Stimulated activated CD8-positive, alpha-beta memory T cell treated with anti-CD3 and anti-CD28 coated beads, Interleukin-15, amount 100 ng/mL, for 48 hours (primary cell): ENCODE measurements around the gene CREB5.
"Not testable (repeated sequence)": the region's sequence is repeated elsewhere in the genome, so short reads cannot be mapped to it uniquely, and the experiment has no call there.

Experiments used
- DNase-seq, 2 donors: peaks; one replicate each; pipeline ENCODE4 v3.0.0-alpha.2; 2020; ENCODE audit warnings: low read depth in 2 of 2

CREB5 gene

GRCh38 chr7:28576656-28577055 is 164.3 kb downstream of the CREB5 start:
- no peak for DNase-seq

GRCh38 chr7:28579571-28579970 is 167.3 kb downstream of the CREB5 start:
- no peak for DNase-seq

- no peak for DNase-seq
Observed at GRCh38 chr7:28580665-28581064, 168.3 kb downstream of the CREB5 start.

GRCh38 chr7:28581351-28581750 is 169.0 kb downstream of the CREB5 start:
- no peak for DNase-seq

GRCh38 chr7:28582226-28582625 is 169.9 kb downstream of the CREB5 start:
- no peak for DNase-seq

GRCh38 chr7:28584235-28584634 is 171.9 kb downstream of the CREB5 start:
- DNase-seq = no peak

- DNase-seq = no peak
Observed at GRCh38 chr7:28586736-28587135, 174.4 kb downstream of the CREB5 start.

GRCh38 chr7:28587211-28587610 is 174.9 kb downstream of the CREB5 start:
- no peak for DNase-seq

GRCh38 chr7:28588602-28589001 is 176.3 kb downstream of the CREB5 start:
- DNase-seq = no peak

- DNase-seq = no peak
Observed at GRCh38 chr7:28591041-28591674, 178.8 kb downstream of the CREB5 start.

- DNase-seq = no peak
Observed at GRCh38 chr7:28591725-28592349, 179.5 kb downstream of the CREB5 start.

- no peak for DNase-seq
Observed at GRCh38 chr7:28592861-28593260, 180.5 kb downstream of the CREB5 start.

- no peak for DNase-seq
Observed at GRCh38 chr7:28595076-28595475, 182.8 kb downstream of the CREB5 start.

- no peak for DNase-seq
Observed at GRCh38 chr7:28595801-28596200, 183.5 kb downstream of the CREB5 start.

GRCh38 chr7:28596245-28596935 is 184.1 kb downstream of the CREB5 start:
- DNase-seq = no peak

- DNase-seq = no peak
Observed at GRCh38 chr7:28597284-28597683, 185.0 kb downstream of the CREB5 start.

GRCh38 chr7:28598037-28598436 is 185.7 kb downstream of the CREB5 start:
- not testable (repeated sequence) for DNase-seq

- DNase-seq = no peak
Observed at GRCh38 chr7:28598586-28598985, 186.3 kb downstream of the CREB5 start.

- DNase-seq = no peak
Observed at GRCh38 chr7:28599411-28599810, 187.1 kb downstream of the CREB5 start.

- no peak for DNase-seq
Observed at GRCh38 chr7:28602282-28602681, 190.0 kb downstream of the CREB5 start.

- no peak for DNase-seq
Observed at GRCh38 chr7:28605427-28606085, 193.2 kb downstream of the CREB5 start.

- no peak for DNase-seq
Observed at GRCh38 chr7:28606421-28606820, 194.1 kb downstream of the CREB5 start.

GRCh38 chr7:28607855-28608193 is 195.5 kb downstream of the CREB5 start:
- no peak for DNase-seq
